Fibroblast of villous mesenchyme (primary cell): ENCODE measurements around the gene PGGT1B. TPM values are rescaled to one million over a fixed set of nuclear protein-coding genes. Genes with fewer than 3 reads are reported as not detected.

Experiments
- DNase-seq: peaks from one replicate; pipeline ENCODE4 v3.0.0-alpha.2; 2010; ENCODE audit warnings: low read depth
- H3K4me3 ChIP-seq: 2 replicates; pipeline ENCODE4 v1.5.1; 2011; ENCODE audit warnings: low read depth, mild to moderate bottlenecking, low read length
- total RNA-seq: library from RNA; depleted of rRNA; stranded (reverse); fragments of >200 nt; gene quantifications from 2 replicates; pipeline ENCODE4 v1.2.3, GENCODE V29; 2012
- TF ChIP-seq, protein P1 (sequence below): IDR thresholded peaks from 2 replicates; pipeline ENCODE4 v1.5.1; 2012; ENCODE audit warnings: low read depth, mild to moderate bottlenecking, low read length; ENCODE audit not compliant: insufficient read depth

The PGGT1B gene
- total RNA-seq, 1 donor: 21.2 TPM

DNA sequence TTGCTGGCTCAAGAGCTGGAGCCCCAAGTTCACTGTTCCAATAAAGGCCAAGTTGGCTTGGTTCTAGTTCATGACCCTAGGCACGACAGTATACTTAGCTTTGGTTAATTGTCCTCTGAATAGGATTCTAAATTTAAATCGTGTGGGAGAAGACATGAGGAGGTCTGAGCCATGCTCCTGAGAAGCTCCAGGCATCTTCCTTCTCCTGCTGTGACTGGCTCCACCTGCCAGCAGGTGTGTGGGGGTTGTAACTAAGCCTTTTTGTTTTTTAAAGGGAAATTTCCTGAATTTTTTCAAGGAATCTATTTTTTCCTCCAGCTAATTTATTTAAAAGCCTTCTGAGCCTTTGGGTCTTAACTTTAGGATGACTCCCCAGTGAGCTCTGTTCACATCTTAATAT lies 72.8 kb downstream of the PGGT1B start:
- no peak for DNase-seq
- H3K4me3 ChIP-seq: no peak overlapping the region
- TF ChIP-seq, protein P1, sequence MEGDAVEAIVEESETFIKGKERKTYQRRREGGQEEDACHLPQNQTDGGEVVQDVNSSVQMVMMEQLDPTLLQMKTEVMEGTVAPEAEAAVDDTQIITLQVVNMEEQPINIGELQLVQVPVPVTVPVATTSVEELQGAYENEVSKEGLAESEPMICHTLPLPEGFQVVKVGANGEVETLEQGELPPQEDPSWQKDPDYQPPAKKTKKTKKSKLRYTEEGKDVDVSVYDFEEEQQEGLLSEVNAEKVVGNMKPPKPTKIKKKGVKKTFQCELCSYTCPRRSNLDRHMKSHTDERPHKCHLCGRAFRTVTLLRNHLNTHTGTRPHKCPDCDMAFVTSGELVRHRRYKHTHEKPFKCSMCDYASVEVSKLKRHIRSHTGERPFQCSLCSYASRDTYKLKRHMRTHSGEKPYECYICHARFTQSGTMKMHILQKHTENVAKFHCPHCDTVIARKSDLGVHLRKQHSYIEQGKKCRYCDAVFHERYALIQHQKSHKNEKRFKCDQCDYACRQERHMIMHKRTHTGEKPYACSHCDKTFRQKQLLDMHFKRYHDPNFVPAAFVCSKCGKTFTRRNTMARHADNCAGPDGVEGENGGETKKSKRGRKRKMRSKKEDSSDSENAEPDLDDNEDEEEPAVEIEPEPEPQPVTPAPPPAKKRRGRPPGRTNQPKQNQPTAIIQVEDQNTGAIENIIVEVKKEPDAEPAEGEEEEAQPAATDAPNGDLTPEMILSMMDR: no peak

- TF ChIP-seq, protein P1: no peak
- DNase-seq: no peak
- no peak overlapping the region for H3K4me3 ChIP-seq
Measured at GRCh38 chr5:115186794-115187193, 75.9 kb downstream of the PGGT1B start.

GRCh38 chr5:115184770-115185169 lies 77.9 kb downstream of the PGGT1B start:
- peak; percentile 19 for DNase-seq
- TF ChIP-seq, protein P1: no peak
- H3K4me3 ChIP-seq: no peak overlapping the region

- TF ChIP-seq, protein P1: no peak
- H3K4me3 ChIP-seq: no peak overlapping the region
- no peak for DNase-seq
Measured at GRCh38 chr5:115181757-115182156, 80.9 kb downstream of the PGGT1B start.

DNA sequence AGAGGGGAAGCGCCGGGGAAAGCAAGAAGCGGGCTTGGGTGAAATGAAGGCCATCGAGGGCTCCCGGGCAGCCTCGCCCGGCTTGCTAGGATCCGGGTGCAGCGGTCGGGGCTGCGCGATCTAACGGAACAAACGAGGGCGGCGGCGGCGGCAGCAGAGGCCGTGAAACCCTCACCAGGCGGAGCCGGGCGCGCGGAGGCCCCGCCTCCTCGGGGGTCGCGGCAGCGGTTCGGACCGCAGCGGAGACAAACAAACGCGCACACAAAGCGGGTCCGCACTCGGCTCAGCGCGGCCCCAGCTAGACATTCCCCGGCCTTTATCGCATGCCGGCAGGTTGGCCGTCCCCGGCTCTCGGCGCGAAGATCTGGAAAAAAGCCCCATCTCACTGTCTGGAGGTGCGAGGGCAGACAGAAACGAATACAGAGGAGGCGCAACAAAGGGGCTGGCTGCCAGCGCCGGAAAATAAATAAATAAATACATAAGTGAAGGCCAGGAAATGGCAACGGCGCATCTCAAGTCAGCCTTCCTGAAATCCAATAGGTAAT lies 82.4 kb downstream of the PGGT1B start:
- peak; percentile 16 for DNase-seq
- H3K4me3 ChIP-seq: peak overlapping the region; percentile 51
- TF ChIP-seq, protein P1: no peak

DNA sequence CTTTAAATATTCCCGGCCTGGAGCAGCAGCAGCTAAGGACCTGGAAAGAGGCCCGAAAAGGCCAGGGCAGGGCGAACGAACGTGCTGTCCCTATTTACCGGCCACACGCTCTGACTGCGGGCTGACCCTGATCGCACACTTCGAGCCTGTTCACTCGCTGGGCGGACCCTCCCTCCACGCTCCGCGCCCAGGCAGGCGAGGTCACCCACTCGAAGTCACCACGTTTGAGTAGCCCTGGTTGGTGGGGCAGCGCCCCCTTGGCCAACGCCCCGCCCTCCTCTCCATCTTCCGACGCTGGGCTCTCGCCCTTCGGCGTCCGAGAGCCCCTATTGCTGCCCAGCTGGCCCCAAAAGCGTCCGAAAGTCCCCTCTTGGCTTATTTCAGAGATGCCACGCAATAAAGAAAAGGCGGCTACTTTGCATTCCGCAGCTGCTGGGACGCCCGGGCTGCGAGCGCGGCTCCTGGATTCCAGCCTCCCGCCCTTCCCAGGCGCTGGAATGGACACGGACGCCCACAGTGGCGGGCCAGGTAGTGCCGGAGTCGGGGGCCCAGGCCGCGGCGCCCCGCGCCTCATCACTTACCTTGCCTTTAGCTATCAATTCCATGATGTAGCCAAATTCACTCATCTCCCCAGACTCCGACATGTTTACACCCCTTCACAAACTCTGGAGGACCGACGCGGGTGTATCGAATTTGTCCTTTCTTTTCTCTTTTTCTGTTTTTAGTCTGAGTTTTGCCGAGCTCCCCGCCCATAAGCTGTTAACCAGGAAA lies 83.1 kb downstream of the PGGT1B start:
- TF ChIP-seq, protein P1: no peak
- no peak for DNase-seq
- peak overlapping the region; percentile 51 for H3K4me3 ChIP-seq
